Stimulated activated CD8-positive, alpha-beta memory T cell treated with anti-CD3 and anti-CD28 coated beads, Interleukin-12 subunit alpha, Interleukin-12 subunit beta, amount 100 ng/mL, for 1 hour (primary cell): ENCODE results near the gene LDLRAD4.

Experiments
- DNase-seq: peaks from one replicate; pipeline ENCODE4 v3.0.0-alpha.2; 2020; ENCODE audit warnings: low read depth

The LDLRAD4 gene

DNA sequence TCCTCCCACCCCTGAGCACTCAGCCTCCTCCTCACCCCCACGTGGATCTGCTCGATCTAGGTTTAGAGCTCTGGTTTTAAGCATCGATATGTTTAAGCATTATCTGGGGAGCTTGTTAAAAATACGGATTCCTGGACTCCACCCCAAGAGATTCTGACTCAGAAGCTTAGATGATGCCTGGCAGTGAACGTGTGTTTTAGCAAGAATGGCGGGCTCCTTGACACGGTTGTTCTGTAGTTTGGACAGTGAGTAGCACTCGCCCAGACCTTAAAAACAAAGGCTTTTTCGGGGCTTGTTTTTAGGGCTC, 47.3 kb downstream of the LDLRAD4 start:
- DNase-seq: no peak

- no peak for DNase-seq
Measured at GRCh38 chr18:13266218-13267100, 47.9 kb downstream of the LDLRAD4 start.

- no peak for DNase-seq
Measured at GRCh38 chr18:13267431-13267873, 48.9 kb downstream of the LDLRAD4 start.

- DNase-seq: no peak
Measured at GRCh38 chr18:13268158-13269012, 49.8 kb downstream of the LDLRAD4 start.

DNA sequence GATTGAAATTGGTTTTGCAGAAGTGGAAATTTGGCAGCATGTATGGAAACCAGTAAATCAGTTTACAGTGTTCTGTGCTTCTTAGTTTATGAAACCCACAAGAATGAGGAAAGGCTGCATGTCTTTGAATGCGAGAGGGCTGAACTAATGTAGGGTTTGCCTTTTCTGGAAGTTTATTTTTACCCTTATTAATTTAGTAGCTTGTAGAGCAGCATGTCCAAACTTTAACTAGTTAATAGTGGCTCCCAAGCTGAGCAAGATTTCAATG, 50.4 kb downstream of the LDLRAD4 start:
- DNase-seq: no peak

GRCh38 chr18:13269521-13270011, 51.0 kb downstream of the LDLRAD4 start:
- no peak for DNase-seq

- DNase-seq: no peak
Measured at GRCh38 chr18:13270279-13270855, 51.8 kb downstream of the LDLRAD4 start.

DNA sequence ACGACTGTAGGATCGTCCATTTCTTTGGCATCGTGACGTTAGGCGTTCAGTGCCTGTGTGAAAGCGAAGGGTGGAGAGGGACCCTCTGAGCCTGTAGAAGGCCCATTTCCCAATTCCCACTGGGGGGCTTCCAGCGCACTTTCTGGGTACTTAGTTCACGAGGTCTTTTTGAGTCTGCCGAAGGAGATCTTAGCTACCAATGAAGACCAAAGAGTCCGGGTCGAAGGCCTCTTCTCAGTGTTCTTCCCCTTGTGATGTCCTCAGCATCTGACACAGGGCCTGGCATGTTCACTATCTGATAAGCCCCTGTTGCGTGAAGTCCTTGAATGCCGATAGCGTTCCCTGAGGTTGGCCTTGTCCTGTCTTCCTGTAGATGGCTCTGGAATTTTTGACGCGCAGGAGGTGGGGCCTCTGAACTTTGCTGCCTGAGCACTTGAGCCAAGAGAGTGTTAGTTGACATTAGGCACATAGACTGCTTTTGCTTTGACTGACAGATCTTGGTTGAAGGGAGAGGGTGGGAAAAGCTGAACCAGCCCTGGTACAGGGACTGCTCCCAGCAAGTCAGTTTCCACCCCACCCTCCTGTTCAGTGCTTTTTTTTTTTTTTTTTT, 52.8 kb downstream of the LDLRAD4 start:
- DNase-seq: no peak

GRCh38 chr18:13272416-13272815, 53.9 kb downstream of the LDLRAD4 start:
- no peak for DNase-seq

- DNase-seq: no peak
Measured at GRCh38 chr18:13273800-13274199, 55.2 kb downstream of the LDLRAD4 start.

GRCh38 chr18:13275075-13275474, 56.5 kb downstream of the LDLRAD4 start:
- no peak for DNase-seq

DNA sequence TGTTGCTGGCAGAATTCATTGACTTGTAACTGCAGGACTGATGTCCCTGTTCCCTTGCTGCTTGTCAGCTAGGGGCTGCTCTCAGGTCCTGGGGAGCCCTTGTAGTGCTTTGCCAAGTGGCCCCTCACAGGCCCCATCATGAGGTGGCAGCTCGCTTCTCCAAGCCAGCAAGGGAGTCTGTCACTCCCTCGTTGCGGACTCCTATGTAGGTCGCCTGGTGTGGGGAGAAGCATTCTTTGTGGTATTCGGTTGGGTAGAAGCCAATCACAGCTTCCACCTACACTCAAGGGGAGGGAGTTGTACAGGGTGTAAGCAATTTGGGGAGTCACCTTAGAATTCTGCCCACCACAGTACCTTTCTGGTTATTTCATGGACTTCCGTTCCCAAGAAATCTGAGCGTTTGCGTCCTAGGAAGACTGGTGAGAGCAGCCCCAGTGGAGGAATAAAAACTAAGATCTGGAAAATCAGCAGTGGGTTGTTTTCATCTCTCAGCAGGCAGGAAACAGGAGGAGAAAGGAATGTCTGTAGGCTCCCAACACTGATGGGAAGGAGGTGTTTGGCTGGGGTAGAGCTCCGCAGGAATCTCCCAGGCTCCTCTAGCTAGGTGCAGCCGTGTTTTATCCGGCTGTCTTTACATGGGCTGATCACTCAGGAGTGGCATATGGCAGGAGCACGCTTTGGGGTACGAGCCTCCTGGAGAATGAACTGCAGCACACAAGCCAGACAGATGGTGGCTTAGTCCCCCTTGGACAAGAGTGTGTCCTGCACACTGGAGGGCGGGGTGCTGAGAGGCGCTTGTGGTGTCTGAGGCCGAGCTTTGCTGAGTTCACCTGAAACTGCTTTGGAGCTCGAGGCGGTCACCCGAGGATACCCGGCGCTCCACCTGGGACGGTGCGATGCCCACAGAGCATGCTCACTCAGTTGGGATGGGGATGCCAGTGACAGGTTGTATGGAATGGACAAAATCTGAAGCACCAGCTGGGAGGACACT, 58.3 kb downstream of the LDLRAD4 start:
- DNase-seq: no peak

DNA sequence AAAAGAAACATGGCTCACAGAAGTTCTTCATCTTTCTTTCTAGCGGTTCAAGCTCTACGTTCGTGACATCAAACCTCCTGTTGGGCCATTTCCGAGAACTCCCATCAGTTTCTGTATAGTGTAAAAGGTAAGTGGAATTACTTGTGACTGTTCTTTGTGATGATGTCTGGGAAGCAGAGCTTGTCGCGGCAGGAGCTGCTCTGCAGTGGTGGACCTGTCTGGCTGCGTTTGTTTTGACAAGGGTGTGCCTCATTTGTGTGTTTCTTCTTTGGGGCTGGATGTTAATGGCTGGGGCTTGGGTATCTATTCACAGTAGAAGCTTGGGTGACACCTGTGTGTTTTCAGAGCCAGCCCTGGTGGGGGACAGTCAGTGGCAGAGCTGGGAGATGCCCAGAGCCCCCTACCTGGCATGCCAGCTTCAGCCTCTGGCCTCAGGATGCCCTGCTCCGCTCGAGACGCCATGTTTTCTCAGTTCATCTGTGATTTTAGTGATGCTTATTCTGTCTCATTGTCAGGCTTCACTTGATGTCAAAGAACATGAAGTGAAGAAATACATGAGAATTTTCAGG, 59.6 kb downstream of the LDLRAD4 start:
- DNase-seq: no peak

- DNase-seq: no peak
Measured at GRCh38 chr18:13279181-13280069, 60.9 kb downstream of the LDLRAD4 start.

GRCh38 chr18:13280070-13280795, 61.7 kb downstream of the LDLRAD4 start:
- no peak for DNase-seq

- no peak for DNase-seq
Measured at GRCh38 chr18:13281406-13281805, 62.8 kb downstream of the LDLRAD4 start.

GRCh38 chr18:13283746-13284145, 65.2 kb downstream of the LDLRAD4 start:
- no peak for DNase-seq

DNA sequence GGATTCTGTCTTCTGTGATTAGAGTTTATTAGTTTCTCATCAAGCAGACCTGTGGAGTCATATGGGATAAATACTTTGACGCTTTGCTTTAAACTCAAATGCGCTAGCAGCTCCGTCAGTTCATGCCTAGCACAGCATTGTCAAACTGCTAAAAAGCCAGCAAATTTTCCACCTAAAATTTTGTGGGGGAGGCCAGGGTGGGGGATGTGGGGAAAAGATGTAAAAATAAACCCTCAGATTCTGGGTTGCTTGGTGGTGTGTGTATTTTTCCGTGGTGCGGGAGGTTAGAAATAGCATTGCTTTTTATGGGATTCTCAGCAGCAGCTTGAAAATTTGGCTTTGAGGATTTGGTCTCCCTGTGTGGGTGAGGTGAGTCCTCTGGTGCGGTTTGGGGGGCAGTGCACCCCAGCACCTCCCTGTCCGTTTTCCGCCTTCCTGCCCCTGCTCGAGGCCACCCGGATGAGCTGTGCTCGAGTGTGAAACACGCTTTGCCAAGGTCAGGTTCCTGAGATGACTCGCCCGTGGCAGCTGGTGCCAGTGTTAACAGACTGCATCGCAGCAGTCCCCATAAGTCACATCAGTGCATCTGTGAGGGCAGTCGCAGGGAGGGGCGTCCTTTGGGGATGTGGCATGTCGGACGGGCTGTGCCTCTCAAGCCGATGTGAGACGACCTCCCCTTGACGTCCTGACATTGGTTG, 65.9 kb downstream of the LDLRAD4 start:
- DNase-seq: no peak

DNA sequence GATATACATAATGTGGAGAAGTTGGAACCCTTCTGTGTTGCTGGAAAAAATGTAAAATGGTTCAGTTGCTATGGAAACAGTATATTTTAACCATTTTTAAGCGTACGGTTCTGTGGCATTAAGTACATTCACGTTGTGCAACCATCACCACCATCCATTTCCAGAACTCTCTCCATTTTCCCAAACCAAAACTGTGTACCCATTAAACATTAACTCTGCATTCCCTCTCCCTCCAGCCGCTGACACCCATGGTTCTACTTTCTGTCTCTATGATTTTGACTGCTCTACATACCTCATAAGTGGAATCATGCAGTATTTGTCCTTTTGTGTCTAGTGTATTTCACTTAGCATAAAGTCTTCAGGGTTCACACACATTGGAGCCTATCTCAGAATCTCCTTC, 67.3 kb downstream of the LDLRAD4 start:
- DNase-seq: no peak
